BLaER1 (cell line): Measurements from ENCODE around the gene OR9Q1.

Experiments used
- H3K27ac ChIP-seq: shearing (Covaris generic); formaldehyde crosslinking; 2 replicates; pipeline ENCODE4 v1.8.1; 2022
- H3K27me3 ChIP-seq: shearing (Covaris generic); formaldehyde crosslinking; 2 replicates; pipeline ENCODE4 v1.8.1; 2022
- H3K36me3 ChIP-seq: shearing (Covaris generic); formaldehyde crosslinking; 2 replicates; pipeline ENCODE4 v1.8.1; 2022
- H3K4me1 ChIP-seq: shearing (Covaris generic); formaldehyde crosslinking; 2 replicates; pipeline ENCODE4 v1.8.1; 2022
- H3K4me2 ChIP-seq: shearing (Covaris generic); formaldehyde crosslinking; 2 replicates; pipeline ENCODE4 v1.8.1; 2022
- H3K4me3 ChIP-seq: shearing (Covaris generic); formaldehyde crosslinking; 2 replicates; pipeline ENCODE4 v1.8.1; 2022
- H3K9ac ChIP-seq: shearing (Covaris generic); formaldehyde crosslinking; 2 replicates; pipeline ENCODE4 v1.8.1; 2022
- H3K9me3 ChIP-seq: shearing (Covaris generic); formaldehyde crosslinking; 2 replicates; pipeline ENCODE4 v1.8.1; 2022
- H4K20me1 ChIP-seq: shearing (Covaris generic); formaldehyde crosslinking; 2 replicates; pipeline ENCODE4 v1.8.1; 2022
- Cebpa-rat ChIP-seq: shearing (Covaris generic); IDR thresholded peaks from 2 replicates; pipeline ENCODE4 v1.8.1; 2022

OR9Q1 gene

GRCh38 chr11:58000699-58001098, 23.0 kb upstream of the OR9Q1 start:
- Histone ChIP-seq H3K4me3 (no peak overlapping the region), H3K27ac (no peak overlapping the region), H3K27me3 (no peaks in the 10 kb centered on the region), H4K20me1 (no peaks in the 10 kb centered on the region), H3K4me1 (no peaks in the 10 kb centered on the region), H3K36me3 (no peaks in the 10 kb centered on the region), H3K9ac (no peak overlapping the region), H3K4me2 (no peak overlapping the region), H3K9me3 (no peaks in the 10 kb centered on the region)
- TF ChIP-seq Cebpa-rat = no peak

- H3K4me3 ChIP-seq = no peak overlapping the region
- no peaks in the 10 kb centered on the region for H3K36me3 ChIP-seq
- no peak overlapping the region for H3K9ac ChIP-seq
- no peaks in the 10 kb centered on the region for H3K9me3 ChIP-seq
- H3K4me2 ChIP-seq = no peak overlapping the region
- no peaks in the 10 kb centered on the region for H3K4me1 ChIP-seq
- TF ChIP-seq Cebpa-rat = no peak
- H4K20me1 ChIP-seq = no peaks in the 10 kb centered on the region
- no peaks in the 10 kb centered on the region for H3K27me3 ChIP-seq
- no peak overlapping the region for H3K27ac ChIP-seq
Measured at GRCh38 chr11:58003036-58003435, 20.6 kb upstream of the OR9Q1 start.

GRCh38 chr11:58003591-58003990, 20.1 kb upstream of the OR9Q1 start:
- H3K36me3 ChIP-seq = no peaks in the 10 kb centered on the region
- TF ChIP-seq Cebpa-rat = no peak

DNA sequence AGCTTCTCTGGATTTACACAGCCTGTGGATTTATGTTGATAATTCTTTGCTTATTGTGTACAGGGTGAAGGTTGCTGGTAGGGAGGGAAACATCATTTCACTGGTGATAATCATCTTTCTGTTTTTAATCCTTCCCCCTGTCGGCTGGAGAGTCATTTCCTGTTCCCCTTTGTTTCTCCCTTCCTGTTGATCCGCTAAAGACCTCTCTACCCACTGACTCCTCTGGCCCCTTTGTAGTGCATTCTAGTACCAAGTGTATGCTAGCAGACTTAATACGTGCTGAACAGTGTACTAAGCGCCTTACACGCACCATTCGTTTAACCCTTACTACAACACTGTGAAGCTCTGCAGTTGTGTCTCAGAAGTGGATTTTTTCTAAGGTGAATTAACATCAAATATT, 19.0 kb upstream of the OR9Q1 start:
- no peak overlapping the region for H3K4me3 ChIP-seq
- H3K9ac ChIP-seq = no peak overlapping the region
- H3K27ac ChIP-seq = no peak overlapping the region
- H4K20me1 ChIP-seq = no peaks in the 10 kb centered on the region
- no peak for TF ChIP-seq Cebpa-rat
- no peaks in the 10 kb centered on the region for H3K36me3 ChIP-seq
- no peaks in the 10 kb centered on the region for H3K4me1 ChIP-seq
- no peaks in the 10 kb centered on the region for H3K27me3 ChIP-seq
- H3K4me2 ChIP-seq = no peak overlapping the region
- H3K9me3 ChIP-seq = no peaks in the 10 kb centered on the region

More at GRCh38 chr11:58003591-58003990, 20.1 kb upstream of the OR9Q1 start:
- no peak overlapping the region for H3K27ac ChIP-seq
- H3K27me3 ChIP-seq = no peaks in the 10 kb centered on the region
- no peaks in the 10 kb centered on the region for H3K4me1 ChIP-seq
- H3K4me3 ChIP-seq = no peak overlapping the region
- H4K20me1 ChIP-seq = no peaks in the 10 kb centered on the region
- H3K9me3 ChIP-seq = no peaks in the 10 kb centered on the region
- no peak overlapping the region for H3K9ac ChIP-seq
- no peak overlapping the region for H3K4me2 ChIP-seq

DNA sequence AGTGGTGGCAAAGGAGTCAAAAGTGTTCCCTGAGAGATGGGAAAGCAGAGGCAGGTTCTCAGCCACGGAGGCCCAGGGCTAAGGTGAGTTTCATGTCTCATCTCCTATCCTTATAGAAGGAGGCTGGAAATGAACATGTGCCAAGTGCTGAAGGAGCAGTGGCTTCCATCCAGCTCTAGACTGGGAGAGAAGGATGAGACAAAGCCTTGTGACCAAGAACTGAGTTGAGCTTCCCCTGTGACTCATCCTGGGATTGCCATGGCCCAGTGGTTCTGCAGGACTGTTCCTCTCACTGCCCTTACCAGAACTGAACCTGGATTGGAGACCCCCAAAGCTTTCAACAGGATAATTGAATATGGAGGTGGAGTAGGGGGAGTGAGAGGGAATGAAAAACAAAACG, 16.7 kb upstream of the OR9Q1 start:
- no peaks in the 10 kb centered on the region for H3K4me1 ChIP-seq
- no peaks in the 10 kb centered on the region for H3K36me3 ChIP-seq
- no peaks in the 10 kb centered on the region for H4K20me1 ChIP-seq
- TF ChIP-seq Cebpa-rat = no peak
- H3K4me2 ChIP-seq = no peak overlapping the region
- H3K27ac ChIP-seq = no peak overlapping the region
- H3K9me3 ChIP-seq = no peaks in the 10 kb centered on the region
- no peak overlapping the region for H3K4me3 ChIP-seq
- H3K27me3 ChIP-seq = no peaks in the 10 kb centered on the region
- no peak overlapping the region for H3K9ac ChIP-seq

GRCh38 chr11:58011771-58012170, 11.9 kb upstream of the OR9Q1 start:
- TF ChIP-seq Cebpa-rat = no peak
- Histone ChIP-seq H3K36me3 (no peaks in the 10 kb centered on the region), H3K9me3 (no peaks in the 10 kb centered on the region), H3K9ac (no peak overlapping the region), H3K4me2 (no peak overlapping the region), H3K27ac (no peak overlapping the region), H3K4me3 (no peak overlapping the region), H3K27me3 (no peaks in the 10 kb centered on the region), H3K4me1 (no peaks in the 10 kb centered on the region), H4K20me1 (no peaks in the 10 kb centered on the region)

GRCh38 chr11:58024601-58025091, 965 bp downstream of the OR9Q1 start:
- Histone ChIP-seq H3K27ac (no peak overlapping the region), H3K9me3 (no peaks in the 10 kb centered on the region), H3K4me3 (no peak overlapping the region), H3K9ac (no peak overlapping the region), H3K4me1 (no peaks in the 10 kb centered on the region), H4K20me1 (no peaks in the 10 kb centered on the region), H3K4me2 (no peak overlapping the region), H3K36me3 (no peaks in the 10 kb centered on the region), H3K27me3 (no peaks in the 10 kb centered on the region)
- TF ChIP-seq Cebpa-rat = no peak

- Histone ChIP-seq H3K9ac (no peak overlapping the region), H3K4me1 (no peaks in the 10 kb centered on the region)
- TF ChIP-seq Cebpa-rat = no peak
Measured at GRCh38 chr11:58027341-58027740, 3.7 kb downstream of the OR9Q1 start.

GRCh38 chr11:58028687-58029411, 5.2 kb downstream of the OR9Q1 start:
- Histone ChIP-seq H3K36me3 (no peaks in the 10 kb centered on the region), H3K9me3 (no peaks in the 10 kb centered on the region), H3K27ac (no peak overlapping the region), H3K27me3 (no peaks in the 10 kb centered on the region), H3K4me1 (no peaks in the 10 kb centered on the region), H3K9ac (no peak overlapping the region), H3K4me2 (no peak overlapping the region), H4K20me1 (no peaks in the 10 kb centered on the region), H3K4me3 (no peak overlapping the region)
- TF ChIP-seq Cebpa-rat = no peak

More at GRCh38 chr11:58027341-58027740, 3.7 kb downstream of the OR9Q1 start:
- Histone ChIP-seq H3K27me3 (no peaks in the 10 kb centered on the region), H3K4me3 (no peak overlapping the region), H3K9me3 (no peaks in the 10 kb centered on the region), H3K36me3 (no peaks in the 10 kb centered on the region), H3K27ac (no peak overlapping the region), H4K20me1 (no peaks in the 10 kb centered on the region), H3K4me2 (no peak overlapping the region)

DNA sequence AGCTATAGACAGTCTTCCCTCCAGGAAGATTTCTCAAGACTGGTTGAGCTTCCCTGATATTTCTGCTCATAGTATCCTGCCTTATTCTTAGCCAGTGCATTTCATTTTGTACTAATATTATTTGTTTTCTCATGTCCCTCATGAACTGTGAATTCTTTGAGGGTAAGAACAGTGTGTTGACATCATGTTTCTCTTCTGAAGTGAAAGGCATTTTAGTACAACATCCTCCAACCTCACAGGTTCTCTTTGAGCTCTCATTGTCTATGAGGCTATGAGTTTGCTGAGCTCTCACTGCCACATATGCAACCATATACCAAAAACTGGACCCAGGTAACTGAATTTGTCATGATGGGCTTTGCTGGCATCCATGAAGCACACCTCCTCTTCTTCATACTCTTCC, 7.0 kb downstream of the OR9Q1 start, which contains the start of gene OR6Q1:
OR6Q1 (plus strand) TSS at position 301 of the 400 bp plus-strand sequence; CDS start at position 301, 0 bp downstream.
- Histone ChIP-seq H3K27ac (no peak within 1 kb of the TSS), H3K4me1 (no peaks in the 10 kb centered on the region), H3K4me3 (no peak within 1 kb of the TSS), H3K4me2 (no peak within 1 kb of the TSS), H3K9ac (no peak within 1 kb of the TSS), H3K27me3 (no peaks in the 10 kb centered on the region), H3K36me3 (no peaks in the 10 kb centered on the region), H4K20me1 (no peaks in the 10 kb centered on the region), H3K9me3 (peaks cover 7% of the 10 kb centered on the region; the same call in 1 of the 2 replicates)
- TF ChIP-seq Cebpa-rat = no peak

GRCh38 chr11:58034471-58034870, 10.8 kb downstream of the OR9Q1 start:
- H3K27me3 ChIP-seq = no peaks in the 10 kb centered on the region
- no peak for TF ChIP-seq Cebpa-rat
- H3K9ac ChIP-seq = no peak overlapping the region
- no peaks in the 10 kb centered on the region for H4K20me1 ChIP-seq
- no peaks in the 10 kb centered on the region for H3K4me1 ChIP-seq
- peaks cover 13% of the 10 kb centered on the region for H3K9me3 ChIP-seq
- no peak overlapping the region for H3K4me3 ChIP-seq
- H3K27ac ChIP-seq = no peak overlapping the region
- no peaks in the 10 kb centered on the region for H3K36me3 ChIP-seq
- no peak overlapping the region for H3K4me2 ChIP-seq
